Measurements from ENCODE around the gene STAM2. TPM values are rescaled to one million over a fixed set of nuclear protein-coding genes. Genes with fewer than 3 reads are reported as not detected.

STAM2 gene
- total and polyA plus RNA-seq, 2 experiments from 2014 or later: 13.1 to 41.0 TPM

DNA sequence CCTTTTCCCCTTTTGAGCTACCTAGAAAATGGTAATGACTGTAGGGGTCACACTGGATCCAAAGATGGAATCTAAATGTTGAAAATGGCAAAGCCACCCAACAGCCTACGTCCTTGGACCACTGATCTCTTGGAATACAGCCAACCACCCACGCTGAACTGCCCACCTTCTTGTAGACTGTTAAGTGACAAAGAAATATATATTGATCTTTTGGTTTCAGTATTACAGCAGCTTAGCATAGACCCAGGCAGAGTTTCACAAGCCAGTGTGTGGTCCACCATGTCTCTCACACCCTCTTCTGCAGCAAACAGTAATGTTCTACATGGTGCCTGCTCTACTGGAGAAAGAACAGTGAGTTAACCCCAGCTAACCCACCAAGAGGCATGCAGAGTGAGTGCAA lies 96.9 kb downstream of the STAM2 start:
- H3K27ac ChIP-seq: no peak overlapping the region
- H2AFZ ChIP-seq: no peak overlapping the region
- DNase-seq (ENCODE audit: low spot score): no peak
- H3K9me2 ChIP-seq (replicated peaks; ENCODE audit: insufficient read depth): no peaks in the 10 kb centered on the region
- 84% methylated on average over 2 of the region's 2 CpGs for WGBS (ENCODE audit: low lambda C conversion rate, missing lambda C conversion rate)
- TF ChIP-seq EZH2 (IDR thresholded peaks at IDR 0.05; ENCODE audit: borderline replicate concordance): no peak
- no peak for TF ChIP-seq CTCF (IDR thresholded peaks at IDR 0.05; ENCODE audit: poor library complexity)
- no peak for TF ChIP-seq EZH2phosphoT487 (IDR thresholded peaks at IDR 0.05; ENCODE audit: low read depth, severe bottlenecking, unreplicated experiment)
- H3K4me1 ChIP-seq (ENCODE audit: insufficient read depth): no peaks in the 10 kb centered on the region
- H3K4me2 ChIP-seq: no peak overlapping the region
- no peaks in the 10 kb centered on the region for H4K20me1 ChIP-seq (ENCODE audit: insufficient read depth, poor library complexity, severe bottlenecking)
- no peaks in the 10 kb centered on the region for H3K36me3 ChIP-seq (replicated peaks; ENCODE audit: insufficient read depth, low read depth)
- H3K27me3 ChIP-seq: no peaks in the 10 kb centered on the region
- no peaks in the 10 kb centered on the region for H3K9me3 ChIP-seq (ENCODE audit: low read depth)
- H3K4me3 ChIP-seq: no peak overlapping the region
- no peaks in the 10 kb centered on the region for H3K79me2 ChIP-seq

DNA sequence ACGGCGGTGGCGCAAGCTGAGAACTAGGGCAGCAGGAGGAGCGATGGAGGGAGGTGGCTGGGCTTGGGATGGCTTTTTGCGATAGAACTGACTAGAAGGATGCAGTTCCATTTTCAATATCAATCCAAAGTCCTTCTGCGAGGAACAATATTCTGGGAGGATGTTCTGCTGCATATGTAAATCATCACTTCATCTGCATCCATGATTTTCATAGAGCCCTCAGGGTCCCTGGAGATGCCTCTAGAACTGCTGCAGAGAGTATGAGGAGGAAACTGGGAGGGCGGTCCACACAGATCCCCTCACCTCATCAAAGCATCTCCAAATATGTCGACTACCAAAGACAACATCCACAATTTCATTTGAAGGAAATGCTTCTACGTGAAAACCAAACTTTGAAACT lies 97.5 kb downstream of the STAM2 start:
- no peak overlapping the region for H3K4me3 ChIP-seq
- no peaks in the 10 kb centered on the region for H3K4me1 ChIP-seq (ENCODE audit: insufficient read depth)
- no peak for TF ChIP-seq EZH2 (IDR thresholded peaks at IDR 0.05; ENCODE audit: borderline replicate concordance)
- no peak for TF ChIP-seq CTCF (IDR thresholded peaks at IDR 0.05; ENCODE audit: poor library complexity)
- no peak for TF ChIP-seq EZH2phosphoT487 (IDR thresholded peaks at IDR 0.05; ENCODE audit: low read depth, severe bottlenecking, unreplicated experiment)
- H3K36me3 ChIP-seq (replicated peaks; ENCODE audit: insufficient read depth, low read depth): no peaks in the 10 kb centered on the region
- no peak overlapping the region for H2AFZ ChIP-seq
- no peaks in the 10 kb centered on the region for H4K20me1 ChIP-seq (ENCODE audit: insufficient read depth, poor library complexity, severe bottlenecking)
- H3K79me2 ChIP-seq: no peaks in the 10 kb centered on the region
- no peaks in the 10 kb centered on the region for H3K9me3 ChIP-seq (ENCODE audit: low read depth)
- no peaks in the 10 kb centered on the region for H3K27me3 ChIP-seq
- H3K27ac ChIP-seq: no peak overlapping the region
- WGBS (ENCODE audit: low lambda C conversion rate, missing lambda C conversion rate): 96% methylated on average over 9 of the region's 9 CpGs
- H3K9me2 ChIP-seq (replicated peaks; ENCODE audit: insufficient read depth): no peaks in the 10 kb centered on the region
- no peak overlapping the region for H3K4me2 ChIP-seq
- no peak for DNase-seq (ENCODE audit: low spot score)

GRCh38 chr2:152075461-152076050 lies 100.0 kb downstream of the STAM2 start:
- WGBS (ENCODE audit: low lambda C conversion rate, missing lambda C conversion rate): 52% methylated on average over 4 of the region's 4 CpGs

More at GRCh38 chr2:152075461-152076050, 100.0 kb downstream of the STAM2 start:
- no peaks in the 10 kb centered on the region for H3K4me1 ChIP-seq (ENCODE audit: insufficient read depth)
- no peaks in the 10 kb centered on the region for H3K27me3 ChIP-seq
- H4K20me1 ChIP-seq (ENCODE audit: insufficient read depth, poor library complexity, severe bottlenecking): no peaks in the 10 kb centered on the region
- TF ChIP-seq EZH2 (IDR thresholded peaks at IDR 0.05; ENCODE audit: borderline replicate concordance) (no peak), EZH2phosphoT487 (IDR thresholded peaks at IDR 0.05; ENCODE audit: low read depth, severe bottlenecking, unreplicated experiment) (no peak), CTCF (IDR thresholded peaks at IDR 0.05; ENCODE audit: poor library complexity) (no peak)
- H3K27ac ChIP-seq: no peak overlapping the region
- H2AFZ ChIP-seq: no peak overlapping the region
- no peak for DNase-seq (ENCODE audit: low spot score)
- H3K79me2 ChIP-seq: no peaks in the 10 kb centered on the region
- no peaks in the 10 kb centered on the region for H3K9me3 ChIP-seq (ENCODE audit: low read depth)
- no peak overlapping the region for H3K4me3 ChIP-seq
- H3K36me3 ChIP-seq (replicated peaks; ENCODE audit: insufficient read depth, low read depth): no peaks in the 10 kb centered on the region
- H3K4me2 ChIP-seq: no peak overlapping the region
- no peaks in the 10 kb centered on the region for H3K9me2 ChIP-seq (replicated peaks; ENCODE audit: insufficient read depth)

All from hepatocyte (in vitro differentiated cells).